ENCODE data around the gene PRKG1.

The PRKG1 gene

DNA sequence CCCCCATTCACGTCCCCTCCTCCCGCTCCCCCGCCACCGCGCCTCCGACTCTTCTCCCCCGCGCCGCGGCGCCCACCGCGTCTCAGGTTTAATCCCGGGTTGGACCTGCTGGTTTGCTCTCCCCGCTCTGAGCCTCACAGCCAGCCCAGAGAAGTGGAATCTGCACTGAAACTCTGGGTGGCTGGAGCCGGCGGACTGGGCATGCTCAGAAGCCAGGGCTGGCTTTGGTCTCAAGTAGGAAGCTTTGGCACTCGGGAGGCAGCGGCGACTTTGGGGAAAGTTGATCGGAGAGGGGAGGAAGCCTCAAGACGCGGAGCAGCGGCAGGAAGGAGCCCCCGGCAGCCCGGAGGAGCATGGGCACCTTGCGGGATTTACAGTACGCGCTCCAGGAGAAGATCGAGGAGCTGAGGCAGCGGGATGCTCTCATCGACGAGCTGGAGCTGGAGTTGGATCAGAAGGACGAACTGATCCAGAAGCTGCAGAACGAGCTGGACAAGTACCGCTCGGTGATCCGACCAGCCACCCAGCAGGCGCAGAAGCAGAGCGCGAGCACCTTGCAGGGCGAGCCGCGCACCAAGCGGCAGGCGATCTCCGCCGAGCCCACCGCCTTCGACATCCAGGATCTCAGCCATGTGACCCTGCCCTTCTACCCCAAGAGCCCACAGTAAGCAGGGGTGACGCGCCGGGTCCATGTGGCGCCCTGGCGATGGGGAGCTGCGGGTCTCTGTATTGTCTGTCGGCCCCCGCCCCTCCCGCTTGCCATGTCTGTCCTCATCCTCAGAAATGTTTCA is at the start of gene PRKG1:
Gene PRKG1 (plus strand): TSS at position 250 of the 791 bp plus-strand sequence.
- no peaks in the 10 kb centered on the region for H3K9me2 ChIP-seq (replicated peaks; ENCODE audit: insufficient read depth, low read length)
- H3K36me3 ChIP-seq (ENCODE audit: low read length), result no peaks in the 10 kb centered on the region
- H3K27ac ChIP-seq (ENCODE audit: low read depth, low read length), result no peak within 1 kb of the TSS
- H2AFZ ChIP-seq (ENCODE audit: low read depth, low read length, severe bottlenecking), result no peak within 1 kb of the TSS
- H3K4me2 ChIP-seq (ENCODE audit: low read depth, low read length, poor library complexity, severe bottlenecking), result no peak within 1 kb of the TSS
- H3K9ac ChIP-seq (ENCODE audit: low read length), result no peak within 1 kb of the TSS
- H3K4me3 ChIP-seq (ENCODE audit: insufficient read depth, low read length, poor library complexity, severe bottlenecking), result no peak within 1 kb of the TSS
- H3K9me3 ChIP-seq (ENCODE audit: insufficient read depth, low read length), result no peaks in the 10 kb centered on the region
- no peaks in the 10 kb centered on the region for H3F3A ChIP-seq (ENCODE audit: insufficient read depth)
- no peak for TF ChIP-seq EZH2phosphoT487 (conservative IDR thresholded peaks at IDR 0.05; ENCODE audit: low read length)
- TF ChIP-seq, protein P1, sequence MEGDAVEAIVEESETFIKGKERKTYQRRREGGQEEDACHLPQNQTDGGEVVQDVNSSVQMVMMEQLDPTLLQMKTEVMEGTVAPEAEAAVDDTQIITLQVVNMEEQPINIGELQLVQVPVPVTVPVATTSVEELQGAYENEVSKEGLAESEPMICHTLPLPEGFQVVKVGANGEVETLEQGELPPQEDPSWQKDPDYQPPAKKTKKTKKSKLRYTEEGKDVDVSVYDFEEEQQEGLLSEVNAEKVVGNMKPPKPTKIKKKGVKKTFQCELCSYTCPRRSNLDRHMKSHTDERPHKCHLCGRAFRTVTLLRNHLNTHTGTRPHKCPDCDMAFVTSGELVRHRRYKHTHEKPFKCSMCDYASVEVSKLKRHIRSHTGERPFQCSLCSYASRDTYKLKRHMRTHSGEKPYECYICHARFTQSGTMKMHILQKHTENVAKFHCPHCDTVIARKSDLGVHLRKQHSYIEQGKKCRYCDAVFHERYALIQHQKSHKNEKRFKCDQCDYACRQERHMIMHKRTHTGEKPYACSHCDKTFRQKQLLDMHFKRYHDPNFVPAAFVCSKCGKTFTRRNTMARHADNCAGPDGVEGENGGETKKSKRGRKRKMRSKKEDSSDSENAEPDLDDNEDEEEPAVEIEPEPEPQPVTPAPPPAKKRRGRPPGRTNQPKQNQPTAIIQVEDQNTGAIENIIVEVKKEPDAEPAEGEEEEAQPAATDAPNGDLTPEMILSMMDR (IDR thresholded peaks at IDR 0.05; ENCODE audit: insufficient read depth, low read length, poor library complexity, severe bottlenecking), result no peak
- no peaks in the 10 kb centered on the region for H3K27me3 ChIP-seq (ENCODE audit: low read length)
- H4K20me1 ChIP-seq (ENCODE audit: low read depth, low read length), result no peaks in the 10 kb centered on the region
- no peaks in the 10 kb centered on the region for H3K79me2 ChIP-seq (ENCODE audit: insufficient read depth, low read length)

DNA sequence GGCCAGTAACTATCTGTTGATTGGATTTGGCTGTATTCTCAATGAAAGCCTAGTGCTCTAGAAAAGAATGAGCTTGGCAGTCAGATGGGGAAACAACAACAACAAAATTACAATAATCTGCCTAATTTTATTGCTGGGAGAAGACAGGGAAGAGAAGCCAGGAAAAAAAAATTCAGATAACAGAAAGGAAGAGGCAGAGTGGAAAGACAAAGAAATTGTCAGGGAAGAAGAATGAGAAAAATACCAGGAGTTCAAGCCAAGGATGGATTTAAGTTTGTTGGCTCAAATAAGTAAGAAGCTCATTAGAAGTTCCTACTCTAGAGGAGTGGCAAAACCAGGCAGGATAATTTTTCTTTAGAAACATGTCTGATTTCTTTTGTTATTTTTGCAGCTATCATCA is 45.9 kb upstream of the PRKG1 start:
- Histone ChIP-seq H3K27ac (ENCODE audit: low read depth, low read length) (no peak overlapping the region), H4K20me1 (ENCODE audit: low read depth, low read length) (no peaks in the 10 kb centered on the region), H3K79me2 (ENCODE audit: insufficient read depth, low read length) (no peaks in the 10 kb centered on the region), H3K36me3 (ENCODE audit: low read length) (no peaks in the 10 kb centered on the region), H3K9ac (ENCODE audit: low read length) (no peak overlapping the region), H3K4me3 (ENCODE audit: insufficient read depth, low read length, poor library complexity, severe bottlenecking) (no peak overlapping the region), H3K4me2 (ENCODE audit: low read depth, low read length, poor library complexity, severe bottlenecking) (no peak overlapping the region), H3K27me3 (ENCODE audit: low read length) (no peaks in the 10 kb centered on the region), H3K9me3 (ENCODE audit: insufficient read depth, low read length) (no peaks in the 10 kb centered on the region), H2AFZ (ENCODE audit: low read depth, low read length, severe bottlenecking) (no peak overlapping the region), H3K9me2 (replicated peaks; ENCODE audit: insufficient read depth, low read length) (no peaks in the 10 kb centered on the region), H3F3A (ENCODE audit: insufficient read depth) (no peaks in the 10 kb centered on the region)
- TF ChIP-seq, protein P1 (IDR thresholded peaks at IDR 0.05; ENCODE audit: insufficient read depth, low read length, poor library complexity, severe bottlenecking), result no peak

DNA sequence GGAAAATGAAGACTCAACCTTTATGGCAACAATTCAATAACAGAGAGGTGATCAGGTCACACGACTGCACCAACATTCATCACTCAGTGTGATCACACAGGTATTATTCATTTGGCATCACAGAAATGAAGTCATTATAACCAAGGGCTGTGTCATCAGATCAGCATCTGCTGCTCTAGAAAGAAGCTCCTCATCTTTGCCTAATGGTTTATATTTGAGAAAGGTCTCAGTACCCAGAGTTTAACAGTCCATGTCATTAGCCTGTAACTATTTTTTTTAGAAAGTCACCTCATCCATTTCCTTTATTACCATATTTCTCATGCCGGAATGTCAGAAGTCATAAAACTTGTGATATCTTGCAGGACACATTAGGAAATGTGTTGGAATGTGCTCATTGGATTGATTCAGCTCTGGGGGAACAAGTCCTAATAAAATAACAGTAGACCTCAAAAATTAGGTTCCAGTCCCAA is 45.1 kb upstream of the PRKG1 start:
- Histone ChIP-seq H3F3A (ENCODE audit: insufficient read depth) (no peaks in the 10 kb centered on the region), H3K79me2 (ENCODE audit: insufficient read depth, low read length) (no peaks in the 10 kb centered on the region), H3K9me3 (ENCODE audit: insufficient read depth, low read length) (no peaks in the 10 kb centered on the region), H3K9me2 (replicated peaks; ENCODE audit: insufficient read depth, low read length) (no peaks in the 10 kb centered on the region), H3K9ac (ENCODE audit: low read length) (no peak overlapping the region), H3K27me3 (ENCODE audit: low read length) (no peaks in the 10 kb centered on the region), H3K36me3 (ENCODE audit: low read length) (no peaks in the 10 kb centered on the region), H3K4me2 (ENCODE audit: low read depth, low read length, poor library complexity, severe bottlenecking) (no peak overlapping the region), H2AFZ (ENCODE audit: low read depth, low read length, severe bottlenecking) (no peak overlapping the region), H3K27ac (ENCODE audit: low read depth, low read length) (no peak overlapping the region), H3K4me3 (ENCODE audit: insufficient read depth, low read length, poor library complexity, severe bottlenecking) (no peak overlapping the region), H4K20me1 (ENCODE audit: low read depth, low read length) (no peaks in the 10 kb centered on the region)
- no peak for TF ChIP-seq EZH2phosphoT487 (conservative IDR thresholded peaks at IDR 0.05; ENCODE audit: low read length)
- TF ChIP-seq, protein P1 (IDR thresholded peaks at IDR 0.05; ENCODE audit: insufficient read depth, low read length, poor library complexity, severe bottlenecking), result no peak
